ENCODE measurements around the gene FOXI2. TPM values are rescaled to one million over a fixed set of nuclear protein-coding genes. Genes with fewer than 3 reads are reported as not detected.

FOXI2 gene
- total RNA-seq, 1 experiment from 2014 or later: not detected

DNA sequence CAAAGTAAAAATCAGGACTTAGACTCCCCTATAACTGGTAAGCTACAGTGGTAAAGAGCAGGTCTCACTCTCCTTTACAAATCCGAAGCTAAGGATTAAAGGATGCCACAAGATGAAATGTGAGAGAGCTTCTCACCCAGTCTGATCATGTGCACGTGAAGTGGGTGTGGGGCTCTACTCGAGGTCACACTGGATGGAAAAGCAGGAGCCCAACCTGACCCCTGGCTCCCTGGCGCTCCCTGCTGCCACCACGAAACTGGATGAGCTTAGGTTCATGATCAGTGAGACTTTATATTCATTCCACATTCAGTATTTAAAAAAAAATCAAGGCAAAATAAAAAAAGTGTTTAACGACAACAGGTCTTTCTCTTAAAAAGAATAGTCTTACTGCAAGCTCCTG is 21.7 kb upstream of the FOXI2 start:
- H3K27me3 Mint-ChIP-seq (ENCODE audit: unreplicated experiment): peaks cover 30% of the 10 kb centered on the region
- H3K36me3 Mint-ChIP-seq (ENCODE audit: insufficient read depth, unreplicated experiment): no peaks in the 10 kb centered on the region
- CTCF ChIA-PET: interaction anchor here (0.5 to 1.9 kb wide), 6 partner anchors 42 to 354 kb away, joined by 3 to 31 read pairs (median 5); no protein-coding TSS in a partner anchor
- BruUV-seq (replicated peaks): no TSS peak
- no peak overlapping the region for H3K27ac Mint-ChIP-seq (ENCODE audit: unreplicated experiment)
- no peak overlapping the region for H3K4me3 Mint-ChIP-seq (ENCODE audit: low read depth, unreplicated experiment)
- intact Hi-C loops (cut with micrococcal nuclease; ENCODE audit: unreplicated experiment): loop anchor here (1.0 kb wide), 1 partner anchor 139 kb away; no protein-coding TSS in a partner anchor
- no peak for DNase-seq
- no peaks in the 10 kb centered on the region for H3K9me3 Mint-ChIP-seq (ENCODE audit: low read depth, unreplicated experiment)
- no peaks in the 10 kb centered on the region for H3K4me1 Mint-ChIP-seq (ENCODE audit: low read depth, unreplicated experiment)
- TF ChIP-seq, protein P1, sequence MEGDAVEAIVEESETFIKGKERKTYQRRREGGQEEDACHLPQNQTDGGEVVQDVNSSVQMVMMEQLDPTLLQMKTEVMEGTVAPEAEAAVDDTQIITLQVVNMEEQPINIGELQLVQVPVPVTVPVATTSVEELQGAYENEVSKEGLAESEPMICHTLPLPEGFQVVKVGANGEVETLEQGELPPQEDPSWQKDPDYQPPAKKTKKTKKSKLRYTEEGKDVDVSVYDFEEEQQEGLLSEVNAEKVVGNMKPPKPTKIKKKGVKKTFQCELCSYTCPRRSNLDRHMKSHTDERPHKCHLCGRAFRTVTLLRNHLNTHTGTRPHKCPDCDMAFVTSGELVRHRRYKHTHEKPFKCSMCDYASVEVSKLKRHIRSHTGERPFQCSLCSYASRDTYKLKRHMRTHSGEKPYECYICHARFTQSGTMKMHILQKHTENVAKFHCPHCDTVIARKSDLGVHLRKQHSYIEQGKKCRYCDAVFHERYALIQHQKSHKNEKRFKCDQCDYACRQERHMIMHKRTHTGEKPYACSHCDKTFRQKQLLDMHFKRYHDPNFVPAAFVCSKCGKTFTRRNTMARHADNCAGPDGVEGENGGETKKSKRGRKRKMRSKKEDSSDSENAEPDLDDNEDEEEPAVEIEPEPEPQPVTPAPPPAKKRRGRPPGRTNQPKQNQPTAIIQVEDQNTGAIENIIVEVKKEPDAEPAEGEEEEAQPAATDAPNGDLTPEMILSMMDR (IDR thresholded peaks at IDR 0.05; ENCODE audit: unreplicated experiment): no peak

DNA sequence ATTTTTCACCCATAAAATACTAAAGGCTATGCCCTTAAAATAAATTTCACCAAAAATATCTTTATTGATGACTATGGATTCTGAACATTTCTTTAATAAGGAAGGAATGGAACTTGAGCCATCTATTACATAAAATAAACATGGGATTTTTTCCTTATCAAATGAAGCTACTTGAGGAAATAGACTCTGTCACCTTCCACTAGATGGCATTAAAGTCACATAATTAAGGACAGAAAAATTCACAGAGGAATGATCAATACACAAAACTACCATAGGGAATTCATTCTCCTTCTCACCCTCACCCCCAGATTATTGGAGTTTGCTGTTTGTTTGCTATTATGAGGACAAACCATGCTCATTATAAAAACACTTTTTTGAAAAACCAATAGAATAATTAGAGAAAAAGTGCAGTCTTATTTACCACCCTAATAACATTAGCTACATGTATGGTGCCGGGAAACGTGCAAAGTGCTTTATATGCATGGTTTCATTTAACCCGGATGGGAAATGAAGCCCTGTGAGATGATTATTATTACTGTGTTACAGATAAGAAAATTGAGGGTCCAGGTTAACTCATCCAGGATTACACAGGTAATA is 21.1 kb upstream of the FOXI2 start:
- H3K27me3 Mint-ChIP-seq (ENCODE audit: unreplicated experiment): peaks cover 28% of the 10 kb centered on the region
- intact Hi-C loops (cut with micrococcal nuclease; ENCODE audit: unreplicated experiment): loop anchor here (1.0 kb wide), 3 partner anchors 97 to 353 kb away; no protein-coding TSS in a partner anchor
- CTCF ChIA-PET: interaction anchor here (0.5 to 1.9 kb wide), 7 partner anchors 41 to 353 kb away, joined by 3 to 31 read pairs (median 5); no protein-coding TSS in a partner anchor
- H3K9me3 Mint-ChIP-seq (ENCODE audit: low read depth, unreplicated experiment): no peaks in the 10 kb centered on the region
- H3K4me1 Mint-ChIP-seq (ENCODE audit: low read depth, unreplicated experiment): no peaks in the 10 kb centered on the region
- no peaks in the 10 kb centered on the region for H3K36me3 Mint-ChIP-seq (ENCODE audit: insufficient read depth, unreplicated experiment)
- no peak for DNase-seq
- no peak overlapping the region for H3K4me3 Mint-ChIP-seq (ENCODE audit: low read depth, unreplicated experiment)
- H3K27ac Mint-ChIP-seq (ENCODE audit: unreplicated experiment): no peak overlapping the region
- BruUV-seq (replicated peaks): no TSS peak
- TF ChIP-seq, protein P1 (IDR thresholded peaks at IDR 0.05; ENCODE audit: unreplicated experiment): no peak

DNA sequence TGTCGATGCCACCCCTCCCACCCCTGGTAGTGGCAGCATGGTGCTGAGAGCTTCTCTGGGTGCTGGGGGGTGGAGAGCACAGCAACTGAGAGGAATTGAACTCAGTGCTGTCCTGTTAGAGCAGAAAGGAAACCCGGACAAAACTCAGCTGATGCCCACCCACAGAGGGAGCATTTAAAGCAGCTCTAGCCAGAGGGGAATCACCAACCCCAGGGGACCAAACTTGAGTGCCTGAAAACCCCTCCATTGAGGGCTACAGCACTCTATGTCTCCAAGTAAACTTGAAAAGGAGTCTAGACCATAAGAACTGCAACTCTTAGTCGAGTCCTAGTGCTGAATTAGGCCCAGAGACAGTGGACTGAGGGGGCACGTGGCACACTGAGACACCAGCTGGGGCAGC is 16.8 kb upstream of the FOXI2 start:
- Mint-ChIP-seq H3K9me3 (ENCODE audit: low read depth, unreplicated experiment) (no peaks in the 10 kb centered on the region), H3K27me3 (ENCODE audit: unreplicated experiment) (peaks cover 32% of the 10 kb centered on the region), H3K4me1 (ENCODE audit: low read depth, unreplicated experiment) (no peaks in the 10 kb centered on the region), H3K4me3 (ENCODE audit: low read depth, unreplicated experiment) (no peak overlapping the region), H3K27ac (ENCODE audit: unreplicated experiment) (no peak overlapping the region), H3K36me3 (ENCODE audit: insufficient read depth, unreplicated experiment) (no peaks in the 10 kb centered on the region)
- CTCF ChIA-PET: no interaction called here
- BruUV-seq (replicated peaks): no TSS peak
- intact Hi-C loops (cut with micrococcal nuclease; ENCODE audit: unreplicated experiment): no loop called here
- DNase-seq: no peak
- TF ChIP-seq, protein P1 (IDR thresholded peaks at IDR 0.05; ENCODE audit: unreplicated experiment): no peak

DNA sequence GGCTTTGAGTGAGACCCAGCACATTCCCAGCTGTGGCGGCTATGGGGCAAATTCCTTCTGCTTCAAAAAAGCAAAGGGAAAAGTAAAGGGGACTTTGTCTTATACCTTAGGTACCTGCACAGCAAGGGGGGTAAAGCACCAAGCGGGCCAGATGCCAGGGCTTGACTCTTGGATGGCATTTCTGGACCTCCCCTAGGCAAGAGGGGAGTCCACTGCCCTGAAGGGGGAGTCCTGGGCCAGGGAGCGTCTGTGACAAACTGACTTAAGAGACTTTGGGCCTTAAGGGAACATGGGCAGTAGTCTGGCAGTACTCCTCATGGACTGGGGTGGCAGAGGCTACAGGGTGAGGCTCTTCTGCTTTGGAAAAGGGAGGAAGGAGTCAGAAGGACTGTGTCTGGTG is 16.1 kb upstream of the FOXI2 start:
- no peak for DNase-seq
- Mint-ChIP-seq H3K27me3 (ENCODE audit: unreplicated experiment) (peaks cover 40% of the 10 kb centered on the region), H3K27ac (ENCODE audit: unreplicated experiment) (no peak overlapping the region), H3K9me3 (ENCODE audit: low read depth, unreplicated experiment) (no peaks in the 10 kb centered on the region), H3K4me1 (ENCODE audit: low read depth, unreplicated experiment) (no peaks in the 10 kb centered on the region), H3K4me3 (ENCODE audit: low read depth, unreplicated experiment) (no peak overlapping the region), H3K36me3 (ENCODE audit: insufficient read depth, unreplicated experiment) (no peaks in the 10 kb centered on the region)
- BruUV-seq (replicated peaks): no TSS peak
- CTCF ChIA-PET: no interaction called here
- TF ChIP-seq, protein P1 (IDR thresholded peaks at IDR 0.05; ENCODE audit: unreplicated experiment): no peak
- intact Hi-C loops (cut with micrococcal nuclease; ENCODE audit: unreplicated experiment): no loop called here

Measured in Calu3 (cell line).